AG09319 (cell line): ENCODE results near the gene NPAS3.

Experiments
- DNase-seq: peaks from one replicate; pipeline ENCODE4 v3.0.0-alpha.2; 2010; ENCODE audit warnings: low read depth; ENCODE audit errors: extremely low read depth
- TF ChIP-seq, protein P1 (sequence below): IDR thresholded peaks from 2 replicates; pipeline ENCODE4 v1.5.1; 2011; ENCODE audit warnings: low read depth, mild to moderate bottlenecking, inconsistent platforms, low read length, moderate library complexity

NPAS3 gene

DNA sequence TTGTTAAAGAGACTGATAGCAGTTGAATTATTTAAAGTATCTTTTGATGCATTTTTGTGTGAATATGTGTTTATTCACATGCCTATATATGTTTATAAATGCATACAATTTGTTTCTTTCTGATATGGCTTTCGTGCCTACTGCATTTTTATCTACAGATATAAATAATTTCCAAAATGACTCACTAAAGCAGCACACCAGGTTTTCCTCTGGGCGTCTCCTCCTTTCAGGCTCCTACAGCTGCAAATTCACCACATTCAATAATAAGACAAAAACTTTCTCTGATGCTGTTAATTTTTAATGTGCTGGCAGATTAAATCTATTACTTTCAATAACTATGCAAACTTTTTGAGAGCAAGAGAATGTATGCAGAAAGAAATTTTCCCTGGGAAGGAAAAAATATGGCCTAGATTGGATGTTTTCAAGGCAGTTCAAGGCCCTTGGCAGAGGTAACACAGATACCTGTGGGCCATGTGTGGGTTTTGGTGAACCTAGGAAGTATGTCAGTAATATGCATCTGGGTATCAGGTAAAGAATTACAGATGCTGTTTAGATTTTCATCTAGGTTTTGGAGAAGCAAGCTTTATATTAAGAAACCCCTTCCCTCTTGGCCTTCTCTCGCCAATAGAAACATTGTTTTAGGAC is 630.4 kb downstream of the NPAS3 start:
- DNase-seq: no peak
- TF ChIP-seq, protein P1, sequence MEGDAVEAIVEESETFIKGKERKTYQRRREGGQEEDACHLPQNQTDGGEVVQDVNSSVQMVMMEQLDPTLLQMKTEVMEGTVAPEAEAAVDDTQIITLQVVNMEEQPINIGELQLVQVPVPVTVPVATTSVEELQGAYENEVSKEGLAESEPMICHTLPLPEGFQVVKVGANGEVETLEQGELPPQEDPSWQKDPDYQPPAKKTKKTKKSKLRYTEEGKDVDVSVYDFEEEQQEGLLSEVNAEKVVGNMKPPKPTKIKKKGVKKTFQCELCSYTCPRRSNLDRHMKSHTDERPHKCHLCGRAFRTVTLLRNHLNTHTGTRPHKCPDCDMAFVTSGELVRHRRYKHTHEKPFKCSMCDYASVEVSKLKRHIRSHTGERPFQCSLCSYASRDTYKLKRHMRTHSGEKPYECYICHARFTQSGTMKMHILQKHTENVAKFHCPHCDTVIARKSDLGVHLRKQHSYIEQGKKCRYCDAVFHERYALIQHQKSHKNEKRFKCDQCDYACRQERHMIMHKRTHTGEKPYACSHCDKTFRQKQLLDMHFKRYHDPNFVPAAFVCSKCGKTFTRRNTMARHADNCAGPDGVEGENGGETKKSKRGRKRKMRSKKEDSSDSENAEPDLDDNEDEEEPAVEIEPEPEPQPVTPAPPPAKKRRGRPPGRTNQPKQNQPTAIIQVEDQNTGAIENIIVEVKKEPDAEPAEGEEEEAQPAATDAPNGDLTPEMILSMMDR: no peak

DNA sequence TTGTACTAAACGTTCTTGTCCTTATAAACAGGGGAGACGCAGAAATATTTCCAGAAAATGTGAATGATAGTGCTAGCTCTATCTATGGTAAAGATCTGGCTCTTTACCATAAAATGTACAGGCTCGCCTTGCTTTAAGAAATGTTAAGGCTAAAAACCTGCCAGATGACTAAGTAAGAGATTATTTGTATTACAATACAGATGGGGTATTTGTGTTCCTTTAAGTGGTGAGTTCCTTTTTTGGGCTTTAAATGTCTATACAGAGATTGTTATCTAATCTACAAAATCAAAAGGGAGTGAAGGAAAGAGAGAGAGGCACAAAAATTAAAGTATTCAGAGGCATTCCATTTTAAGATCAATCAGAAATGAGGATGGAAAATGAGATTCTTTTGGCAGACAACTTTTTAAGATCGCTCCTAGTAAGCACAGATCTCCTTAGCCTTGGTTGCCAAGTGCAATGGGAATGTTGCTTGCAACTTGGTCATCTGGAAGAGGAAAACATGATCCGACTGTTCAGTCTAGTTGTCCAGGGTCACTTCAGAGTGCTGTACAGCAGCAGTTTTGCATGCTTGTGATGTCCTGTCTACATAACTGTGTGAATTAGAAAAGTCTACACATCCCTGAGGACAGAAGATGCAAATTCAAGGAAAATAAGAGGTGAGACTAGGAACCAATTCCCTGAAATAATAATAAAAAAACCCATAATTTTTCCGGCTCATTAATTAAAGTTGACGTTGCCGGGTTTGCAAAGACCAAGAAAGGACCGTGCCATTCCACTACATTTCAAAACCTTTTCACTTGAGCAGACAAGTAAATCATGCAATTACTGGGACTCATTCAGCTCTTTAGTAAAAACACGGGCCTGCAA is 631.4 kb downstream of the NPAS3 start:
- DNase-seq: no peak

DNA sequence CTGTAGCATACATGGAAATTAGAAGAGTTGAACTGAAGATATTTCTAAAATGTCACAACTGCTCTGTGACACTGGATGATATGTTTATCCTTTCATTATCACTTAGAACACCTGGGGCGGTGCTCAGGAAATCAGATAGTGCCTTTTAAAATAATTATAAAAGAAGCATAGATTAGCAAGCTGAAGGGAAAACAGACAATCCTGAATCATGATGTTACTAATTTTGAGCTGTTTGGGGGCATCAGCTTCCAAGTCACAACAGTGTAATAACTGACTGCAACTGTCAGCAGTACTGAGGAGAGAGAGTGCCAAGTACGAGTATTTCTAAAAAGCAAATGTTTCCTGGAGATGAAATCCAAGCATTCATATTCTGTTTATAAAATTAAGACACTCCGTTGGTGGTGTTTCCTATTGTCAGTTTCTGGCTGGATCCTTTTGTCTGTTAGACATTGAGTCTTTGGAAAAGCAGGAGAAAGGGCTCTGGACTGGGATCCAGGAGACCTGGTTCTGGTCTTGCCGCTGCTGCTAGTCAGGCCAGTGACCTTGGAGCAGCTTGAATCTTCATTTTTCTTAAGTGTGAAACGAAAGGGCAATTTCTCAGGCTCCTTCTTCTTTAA is 632.1 kb downstream of the NPAS3 start:
- TF ChIP-seq, protein P1: no peak
- DNase-seq: no peak

More for the DNA sequence above, 631.4 kb downstream of the NPAS3 start:
- TF ChIP-seq, protein P1: no peak

DNA sequence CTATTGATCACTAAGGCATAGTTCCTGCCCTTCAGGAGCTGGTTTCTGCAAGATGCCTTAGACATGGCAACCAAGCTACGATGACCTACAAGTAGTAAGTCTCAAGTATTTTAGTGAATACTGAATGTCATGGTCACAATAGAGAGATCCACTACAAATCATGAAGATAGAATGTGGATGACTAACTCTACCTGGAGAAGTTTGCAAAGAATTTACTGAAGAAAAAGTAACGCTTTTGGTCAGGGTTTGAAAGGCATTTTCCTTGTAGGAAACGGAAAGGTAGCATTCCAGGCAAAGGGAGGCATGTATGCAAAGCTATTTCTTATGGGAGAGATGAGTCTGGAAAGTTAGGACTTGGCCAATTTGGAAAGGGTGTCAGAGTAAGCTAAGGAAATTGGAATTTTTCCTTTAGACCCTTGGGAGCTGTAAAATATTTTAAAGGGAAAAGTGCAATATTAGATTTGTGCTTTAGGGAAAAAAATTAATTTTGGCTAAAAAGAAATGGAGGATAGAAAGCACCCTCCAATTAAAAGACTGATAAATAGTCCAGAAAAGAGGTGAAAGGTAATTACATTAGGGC is 634.7 kb downstream of the NPAS3 start:
- no peak for DNase-seq
- TF ChIP-seq, protein P1: no peak

DNA sequence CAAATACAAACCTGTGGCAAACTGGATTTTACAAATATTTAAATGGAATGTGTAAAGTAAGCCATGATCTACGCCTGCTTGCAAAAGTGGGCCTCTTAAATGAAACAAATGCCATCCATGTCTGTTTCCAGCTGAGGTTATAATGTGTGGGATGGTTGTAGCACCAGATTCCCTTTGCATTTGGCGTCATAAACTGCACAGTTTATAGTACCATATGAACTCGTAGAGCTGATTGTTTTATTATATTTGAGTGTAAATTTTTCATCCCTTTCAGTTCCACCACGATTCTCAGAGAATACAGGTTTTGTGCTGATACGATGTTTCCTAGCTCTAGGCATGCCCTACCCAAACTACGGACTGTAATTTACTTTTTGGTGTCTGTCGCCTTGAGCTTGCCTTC is 637.3 kb downstream of the NPAS3 start:
- no peak for DNase-seq
- TF ChIP-seq, protein P1: no peak

DNA sequence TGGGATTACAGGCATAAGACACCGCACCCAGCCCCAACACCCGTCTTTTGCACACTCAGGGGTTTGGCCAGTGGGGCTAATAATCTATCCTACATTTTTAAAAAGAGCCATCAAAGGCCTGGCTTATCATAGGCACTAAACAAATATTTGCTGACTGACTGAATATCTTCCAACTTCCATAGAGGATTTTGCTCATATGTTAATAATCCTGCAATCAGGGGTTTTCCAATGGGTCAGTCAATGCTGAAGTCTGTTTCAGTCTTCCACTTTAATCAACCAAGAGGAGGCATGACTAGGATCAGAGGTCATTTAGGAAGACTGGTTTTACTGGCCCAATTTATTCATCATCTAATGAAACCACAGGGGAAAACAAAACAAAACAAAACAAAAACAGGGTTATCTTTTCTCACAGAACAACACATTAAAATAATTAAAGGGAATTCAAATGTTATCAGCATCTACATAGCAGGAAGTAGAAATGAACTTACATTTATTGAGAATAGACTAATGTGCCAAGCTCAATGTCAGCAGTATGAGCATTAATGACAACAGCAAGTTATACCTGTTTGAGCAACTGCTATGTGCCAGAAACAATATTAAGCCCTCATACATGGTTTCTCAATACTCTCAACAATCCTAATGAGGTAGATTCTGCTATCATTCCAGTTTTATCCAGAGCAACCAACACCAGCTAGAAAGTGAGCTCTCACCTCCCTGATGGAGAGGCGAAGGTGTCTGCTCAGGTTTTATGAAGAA is 640.0 kb downstream of the NPAS3 start:
- TF ChIP-seq, protein P1: no peak
- DNase-seq: no peak
